ENCODE data around the gene KIRREL3.

GRCh38 chr11:126719740-126720139, 280.8 kb downstream of the KIRREL3 start:
- no peak for TF ChIP-seq CTCF (conservative IDR thresholded peaks at IDR 0.05)
- no peak for TF ChIP-seq EZH2 (IDR thresholded peaks at IDR 0.05; ENCODE audit: low read depth)
